Measurements from ENCODE around the gene ATF7IP2. TPM values are rescaled to one million over a fixed set of nuclear protein-coding genes. Genes with fewer than 3 reads are reported as not detected.
A peak's percentile ranks its signal among the peaks of the same experiment; 100 is the strongest.

ATF7IP2 gene
- total and polyA plus RNA-seq, 10 of the 15 experiments (the other 5 are each of a cell fraction or from before 2014, with no cell fraction given): 24.6 to 82.1 (median 51.9) TPM

DNA sequence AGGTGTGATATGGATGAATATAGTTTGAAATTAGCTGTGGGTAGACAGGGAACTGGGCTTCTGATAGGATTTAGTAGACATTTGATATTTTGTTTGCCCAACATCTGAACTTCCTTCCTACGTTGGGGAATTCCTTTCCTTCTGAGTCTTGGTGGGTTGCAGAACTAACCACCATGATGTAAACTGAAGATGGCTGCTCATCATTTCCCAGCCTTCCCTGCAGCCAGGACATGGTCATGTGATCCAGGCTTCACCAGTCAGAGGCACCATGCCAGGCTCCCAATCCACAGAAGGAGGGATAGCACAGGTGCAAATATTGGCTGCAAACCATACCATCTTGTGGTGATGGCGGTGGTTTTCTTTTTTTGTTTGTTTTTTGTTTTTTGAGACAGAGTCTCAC, 137.1 kb downstream of the ATF7IP2 start:
- in situ Hi-C loops (cut with MboI): loop anchor here (5.0 kb wide), 1 partner anchor 389 kb away; no protein-coding TSS in a partner anchor
- H3K4me2 ChIP-seq (ENCODE audit: control insufficient read depth, insufficient read depth): no peak overlapping the region
- no peaks in the 10 kb centered on the region for H3K27me3 ChIP-seq (replicated peaks in 1 of 2; ENCODE audit: control insufficient read depth in 2 of 2, insufficient read depth in 2 of 2, low read length in 1 of 2)
- no peak overlapping the region for H2AFZ ChIP-seq (ENCODE audit: control insufficient read depth, low read depth, low read length)
- no peak; the same call in 2 of the 3 replicates for ATAC-seq
- H3K9me3 ChIP-seq (replicated peaks; ENCODE audit: control insufficient read depth, insufficient read depth, low read length): no peaks in the 10 kb centered on the region
- H3K9ac ChIP-seq (ENCODE audit: control insufficient read depth, insufficient read depth, low read length): no peak overlapping the region
- TF ChIP-seq YY1 (IDR thresholded peaks at IDR 0.05; ENCODE audit: low read depth, low read length) (0 out of 2 replicates have a peak, but pooled peaks have one; percentile 46), SMARCA5 (IDR thresholded peaks at IDR 0.05) (no peak)
- H4K20me1 ChIP-seq (ENCODE audit: control insufficient read depth, insufficient read depth): no peaks in the 10 kb centered on the region
- no peaks in the 10 kb centered on the region for H3K79me2 ChIP-seq (ENCODE audit: control insufficient read depth, insufficient read depth, low read length)
- H3K4me1 ChIP-seq (ENCODE audit: control insufficient read depth, insufficient read depth, low read length): no peaks in the 10 kb centered on the region
- H3K4me3 ChIP-seq: no peak overlapping the region
- CTCF ChIA-PET: interaction anchor here (0.9 to 5.0 kb wide), 13 partner anchors 8 to 1264 kb away, joined by 3 to 59 read pairs (median 6); no protein-coding TSS in a partner anchor
- RAD21 ChIA-PET (ENCODE audit: unreplicated experiment): interaction anchor here (1.0 to 2.2 kb wide), 8 partner anchors 8 to 396 kb away, joined by 3 to 8 read pairs (median 4); no protein-coding TSS in a partner anchor
- no TSS peak for BruUV-seq (replicated peaks)
- POLR2A ChIA-PET: interaction anchor here (0.6 kb wide), 3 partner anchors 92 to 382 kb away, joined by 3 to 6 read pairs (median 4); no protein-coding TSS in a partner anchor
- SMC1A ChIA-PET (ENCODE audit: uncharacterized antibody, unreplicated experiment): interaction anchor here (0.6 to 4.0 kb wide), 12 partner anchors 10 to 425 kb away, joined by 3 to 34 read pairs (median 5); no protein-coding TSS in a partner anchor
- H3K27ac ChIP-seq (ENCODE audit: control insufficient read depth, insufficient read depth): no peak overlapping the region
- FAIRE-seq: no peak
- DNase-seq (ENCODE audit: low read depth, low spot score): no peak
- intact Hi-C loops (cut with micrococcal nuclease; ENCODE audit: unreplicated experiment): loop anchor here (2.0 to 5.0 kb wide), 2 partner anchors 396 to 414 kb away; no protein-coding TSS in a partner anchor
- no peaks in the 10 kb centered on the region for H3K36me3 ChIP-seq (ENCODE audit: control insufficient read depth in 2 of 2, insufficient read depth in 2 of 2, low read length in 1 of 2)
- 33% methylated on average over 2 of the region's 2 CpGs for WGBS (ENCODE audit: insufficient coverage, insufficient replicate concordance, low lambda C conversion rate, missing lambda C conversion rate)

DNA sequence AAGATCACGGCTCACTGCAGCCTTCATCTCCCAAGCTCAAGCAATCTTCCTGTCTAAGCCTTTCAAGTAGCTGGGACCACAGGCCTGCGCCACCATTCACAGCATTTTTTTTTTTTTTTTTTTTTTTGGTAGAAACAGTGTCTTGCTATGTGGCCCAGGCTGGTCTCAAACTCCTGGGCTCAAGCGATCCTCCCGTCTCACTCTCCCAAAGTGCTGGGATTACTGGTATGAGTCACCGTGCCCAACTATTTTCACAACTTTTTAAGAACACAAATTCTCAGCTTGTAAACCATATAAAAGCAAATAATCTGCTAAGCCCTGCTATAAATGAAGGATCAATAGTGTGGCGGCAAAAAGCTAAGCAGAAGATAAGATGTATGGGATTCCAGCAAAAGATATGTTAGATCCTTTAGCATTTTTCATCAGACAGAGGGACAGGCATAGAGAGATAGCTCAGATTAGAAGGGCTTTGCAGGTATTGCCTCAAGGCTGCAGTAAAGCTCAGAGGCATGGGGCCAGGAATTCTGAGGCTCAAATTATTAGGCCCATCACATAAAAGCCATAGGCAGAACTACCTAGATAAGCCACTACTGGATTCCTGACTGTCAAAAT, 139.5 kb downstream of the ATF7IP2 start:
- no peak overlapping the region for H2AFZ ChIP-seq (ENCODE audit: control insufficient read depth, low read depth, low read length)
- no peaks in the 10 kb centered on the region for H3K27me3 ChIP-seq (replicated peaks in 1 of 2; ENCODE audit: control insufficient read depth in 2 of 2, insufficient read depth in 2 of 2, low read length in 1 of 2)
- no peak overlapping the region for H3K4me3 ChIP-seq
- H3K36me3 ChIP-seq (ENCODE audit: control insufficient read depth in 2 of 2, insufficient read depth in 2 of 2, low read length in 1 of 2): no peaks in the 10 kb centered on the region
- no peak for DNase-seq (ENCODE audit: low read depth, low spot score)
- no peaks in the 10 kb centered on the region for H4K20me1 ChIP-seq (ENCODE audit: control insufficient read depth, insufficient read depth)
- ChIA-PET SMC1A (ENCODE audit: uncharacterized antibody, unreplicated experiment) (interaction anchor here (0.6 to 1.1 kb wide), 2 partner anchors 42 to 208 kb away, joined by 3 read pairs; no protein-coding TSS in a partner anchor), POLR2A (interaction anchor here (0.6 kb wide), 1 partner anchor 853 kb away, joined by 6 read pairs; no protein-coding TSS in a partner anchor), RAD21 (ENCODE audit: unreplicated experiment) (interaction anchor here (0.6 kb wide), 1 partner anchor 16 kb away, joined by 4 read pairs; no protein-coding TSS in a partner anchor), CTCF (interaction anchor here (0.9 to 1.7 kb wide), 3 partner anchors 9 to 212 kb away, joined by 3 to 7 read pairs (median 7); no protein-coding TSS in a partner anchor)
- H3K4me2 ChIP-seq (ENCODE audit: control insufficient read depth, insufficient read depth): no peak overlapping the region
- no peaks in the 10 kb centered on the region for H3K79me2 ChIP-seq (ENCODE audit: control insufficient read depth, insufficient read depth, low read length)
- no peak overlapping the region for H3K9ac ChIP-seq (ENCODE audit: control insufficient read depth, insufficient read depth, low read length)
- ATAC-seq: no peak
- FAIRE-seq: no peak
- BruUV-seq (replicated peaks): no TSS peak
- no peaks in the 10 kb centered on the region for H3K4me1 ChIP-seq (ENCODE audit: control insufficient read depth, insufficient read depth, low read length)
- in situ Hi-C loops (cut with MboI) (no loop called here), intact Hi-C loops (cut with micrococcal nuclease; ENCODE audit: unreplicated experiment) (no loop called here)
- H3K9me3 ChIP-seq (replicated peaks; ENCODE audit: control insufficient read depth, insufficient read depth, low read length): no peaks in the 10 kb centered on the region
- WGBS (ENCODE audit: insufficient coverage, insufficient replicate concordance, low lambda C conversion rate, missing lambda C conversion rate): 65% methylated on average over 4 of the region's 6 CpGs
- H3K27ac ChIP-seq (ENCODE audit: control insufficient read depth, insufficient read depth): no peak overlapping the region
- TF ChIP-seq MTA3 (IDR thresholded peaks at IDR 0.05; ENCODE audit: borderline replicate concordance, low read length) (no peak), MYC (IDR thresholded peaks at IDR 0.05; ENCODE audit: insufficient read depth, insufficient read length, insufficient replicate concordance, low read length, severe bottlenecking) (no peak), NFYA (IDR thresholded peaks at IDR 0.05; ENCODE audit: borderline replicate concordance, low read depth, low read length) (no peak), RAD21 (IDR thresholded peaks at IDR 0.05; ENCODE audit: insufficient read depth, low read depth, low read length) (no peak)
- TF ChIP-seq, protein P1, sequence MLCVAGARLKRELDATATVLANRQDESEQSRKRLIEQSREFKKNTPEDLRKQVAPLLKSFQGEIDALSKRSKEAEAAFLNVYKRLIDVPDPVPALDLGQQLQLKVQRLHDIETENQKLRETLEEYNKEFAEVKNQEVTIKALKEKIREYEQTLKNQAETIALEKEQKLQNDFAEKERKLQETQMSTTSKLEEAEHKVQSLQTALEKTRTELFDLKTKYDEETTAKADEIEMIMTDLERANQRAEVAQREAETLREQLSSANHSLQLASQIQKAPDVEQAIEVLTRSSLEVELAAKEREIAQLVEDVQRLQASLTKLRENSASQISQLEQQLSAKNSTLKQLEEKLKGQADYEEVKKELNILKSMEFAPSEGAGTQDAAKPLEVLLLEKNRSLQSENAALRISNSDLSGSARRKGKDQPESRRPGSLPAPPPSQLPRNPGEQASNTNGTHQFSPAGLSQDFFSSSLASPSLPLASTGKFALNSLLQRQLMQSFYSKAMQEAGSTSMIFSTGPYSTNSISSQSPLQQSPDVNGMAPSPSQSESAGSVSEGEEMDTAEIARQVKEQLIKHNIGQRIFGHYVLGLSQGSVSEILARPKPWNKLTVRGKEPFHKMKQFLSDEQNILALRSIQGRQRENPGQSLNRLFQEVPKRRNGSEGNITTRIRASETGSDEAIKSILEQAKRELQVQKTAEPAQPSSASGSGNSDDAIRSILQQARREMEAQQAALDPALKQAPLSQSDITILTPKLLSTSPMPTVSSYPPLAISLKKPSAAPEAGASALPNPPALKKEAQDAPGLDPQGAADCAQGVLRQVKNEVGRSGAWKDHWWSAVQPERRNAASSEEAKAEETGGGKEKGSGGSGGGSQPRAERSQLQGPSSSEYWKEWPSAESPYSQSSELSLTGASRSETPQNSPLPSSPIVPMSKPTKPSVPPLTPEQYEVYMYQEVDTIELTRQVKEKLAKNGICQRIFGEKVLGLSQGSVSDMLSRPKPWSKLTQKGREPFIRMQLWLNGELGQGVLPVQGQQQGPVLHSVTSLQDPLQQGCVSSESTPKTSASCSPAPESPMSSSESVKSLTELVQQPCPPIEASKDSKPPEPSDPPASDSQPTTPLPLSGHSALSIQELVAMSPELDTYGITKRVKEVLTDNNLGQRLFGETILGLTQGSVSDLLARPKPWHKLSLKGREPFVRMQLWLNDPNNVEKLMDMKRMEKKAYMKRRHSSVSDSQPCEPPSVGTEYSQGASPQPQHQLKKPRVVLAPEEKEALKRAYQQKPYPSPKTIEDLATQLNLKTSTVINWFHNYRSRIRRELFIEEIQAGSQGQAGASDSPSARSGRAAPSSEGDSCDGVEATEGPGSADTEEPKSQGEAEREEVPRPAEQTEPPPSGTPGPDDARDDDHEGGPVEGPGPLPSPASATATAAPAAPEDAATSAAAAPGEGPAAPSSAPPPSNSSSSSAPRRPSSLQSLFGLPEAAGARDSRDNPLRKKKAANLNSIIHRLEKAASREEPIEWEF (IDR thresholded peaks at IDR 0.05; ENCODE audit: insufficient replicate concordance, low read depth, low read length): no peak
- TF ChIP-seq, protein P2, sequence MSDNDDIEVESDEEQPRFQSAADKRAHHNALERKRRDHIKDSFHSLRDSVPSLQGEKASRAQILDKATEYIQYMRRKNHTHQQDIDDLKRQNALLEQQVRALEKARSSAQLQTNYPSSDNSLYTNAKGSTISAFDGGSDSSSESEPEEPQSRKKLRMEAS (IDR thresholded peaks at IDR 0.05; ENCODE audit: low read depth, low read length): no peak
- TF ChIP-seq, protein P3, sequence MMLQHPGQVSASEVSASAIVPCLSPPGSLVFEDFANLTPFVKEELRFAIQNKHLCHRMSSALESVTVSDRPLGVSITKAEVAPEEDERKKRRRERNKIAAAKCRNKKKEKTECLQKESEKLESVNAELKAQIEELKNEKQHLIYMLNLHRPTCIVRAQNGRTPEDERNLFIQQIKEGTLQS (IDR thresholded peaks at IDR 0.05; ENCODE audit: borderline replicate concordance, extremely low read depth, low read depth, low read length): no peak

Measured in GM12878 (cell line).